Measurements from ENCODE around the gene PROS1. TPM values are rescaled to one million over a fixed set of nuclear protein-coding genes. Genes with fewer than 3 reads are reported as not detected.

The PROS1 gene

Small RNAs within 50 kb of the gene (small RNA-seq; reads per million reads assigned to genes)
- gene RF00019 (ENCODE audit: insufficient read depth), result not detected
- not detected for gene RNU6-488P (ENCODE audit: insufficient read depth)
- gene RNU6-511P (ENCODE audit: insufficient read depth), result not detected

All from neuronal stem cell (in vitro differentiated cells).